Measurements from ENCODE around the gene CCNH.

Gene CCNH

GRCh38 chr5:87368601-87369000, 44.1 kb downstream of the CCNH start:
- Histone ChIP-seq H3K4me3 (ENCODE audit: low read depth, low read length) (no peak overlapping the region), H3K36me3 (peaks cover 24% of the 10 kb centered on the region), H3K9me3 (no peaks in the 10 kb centered on the region), H3K4me1 (no peaks in the 10 kb centered on the region), H3K27me3 (no peaks in the 10 kb centered on the region; the same call in 1 of the 2 replicates)
- no peak for DNase-seq
- TF ChIP-seq, protein P1, sequence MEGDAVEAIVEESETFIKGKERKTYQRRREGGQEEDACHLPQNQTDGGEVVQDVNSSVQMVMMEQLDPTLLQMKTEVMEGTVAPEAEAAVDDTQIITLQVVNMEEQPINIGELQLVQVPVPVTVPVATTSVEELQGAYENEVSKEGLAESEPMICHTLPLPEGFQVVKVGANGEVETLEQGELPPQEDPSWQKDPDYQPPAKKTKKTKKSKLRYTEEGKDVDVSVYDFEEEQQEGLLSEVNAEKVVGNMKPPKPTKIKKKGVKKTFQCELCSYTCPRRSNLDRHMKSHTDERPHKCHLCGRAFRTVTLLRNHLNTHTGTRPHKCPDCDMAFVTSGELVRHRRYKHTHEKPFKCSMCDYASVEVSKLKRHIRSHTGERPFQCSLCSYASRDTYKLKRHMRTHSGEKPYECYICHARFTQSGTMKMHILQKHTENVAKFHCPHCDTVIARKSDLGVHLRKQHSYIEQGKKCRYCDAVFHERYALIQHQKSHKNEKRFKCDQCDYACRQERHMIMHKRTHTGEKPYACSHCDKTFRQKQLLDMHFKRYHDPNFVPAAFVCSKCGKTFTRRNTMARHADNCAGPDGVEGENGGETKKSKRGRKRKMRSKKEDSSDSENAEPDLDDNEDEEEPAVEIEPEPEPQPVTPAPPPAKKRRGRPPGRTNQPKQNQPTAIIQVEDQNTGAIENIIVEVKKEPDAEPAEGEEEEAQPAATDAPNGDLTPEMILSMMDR (IDR thresholded peaks at IDR 0.05; ENCODE audit: low read depth, low read length): no peak

- no peak overlapping the region for H3K4me3 ChIP-seq (ENCODE audit: low read depth, low read length)
- H3K27me3 ChIP-seq: no peaks in the 10 kb centered on the region; the same call in 1 of the 2 replicates
- H3K4me1 ChIP-seq: no peaks in the 10 kb centered on the region
- H3K36me3 ChIP-seq: peaks cover 11% of the 10 kb centered on the region; the same call in 1 of the 2 replicates
- H3K9me3 ChIP-seq: no peaks in the 10 kb centered on the region
- DNase-seq: no peak
- TF ChIP-seq, protein P1 (IDR thresholded peaks at IDR 0.05; ENCODE audit: low read depth, low read length): no peak
Measured at GRCh38 chr5:87367243-87367642, 45.5 kb downstream of the CCNH start.

- no peaks in the 10 kb centered on the region for H3K36me3 ChIP-seq
- TF ChIP-seq, protein P1 (IDR thresholded peaks at IDR 0.05; ENCODE audit: low read depth, low read length): no peak
- no peak for DNase-seq
- no peak overlapping the region for H3K4me3 ChIP-seq (ENCODE audit: low read depth, low read length)
- H3K4me1 ChIP-seq: no peaks in the 10 kb centered on the region
- H3K27me3 ChIP-seq: no peaks in the 10 kb centered on the region
- no peaks in the 10 kb centered on the region for H3K9me3 ChIP-seq
Measured at GRCh38 chr5:87361536-87362213, 51.1 kb downstream of the CCNH start.

DNA sequence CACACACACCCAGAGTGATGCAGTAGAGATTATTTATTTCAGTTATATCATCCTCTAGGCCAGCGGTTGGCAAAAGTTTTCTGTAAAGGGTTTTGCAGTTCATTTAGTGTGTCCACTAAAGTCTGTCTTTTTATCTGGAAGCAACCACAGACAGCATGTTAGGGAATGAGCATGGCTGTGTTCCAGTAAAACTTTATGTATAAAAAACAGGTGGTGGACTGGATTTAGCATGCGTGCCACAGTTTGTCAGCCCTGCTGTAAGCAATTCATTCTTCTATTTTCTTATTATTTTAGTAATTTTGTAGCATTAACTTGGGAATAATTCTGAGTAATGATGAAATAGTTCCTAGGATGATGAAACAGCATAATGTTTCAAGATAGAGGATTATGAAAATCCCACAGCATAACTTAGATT, 51.7 kb downstream of the CCNH start:
- no peaks in the 10 kb centered on the region for H3K36me3 ChIP-seq
- H3K4me1 ChIP-seq: no peaks in the 10 kb centered on the region
- H3K9me3 ChIP-seq: no peaks in the 10 kb centered on the region
- no peaks in the 10 kb centered on the region for H3K27me3 ChIP-seq
- no peak overlapping the region for H3K4me3 ChIP-seq (ENCODE audit: low read depth, low read length)
- no peak for DNase-seq
- TF ChIP-seq, protein P1 (IDR thresholded peaks at IDR 0.05; ENCODE audit: low read depth, low read length): no peak

DNA sequence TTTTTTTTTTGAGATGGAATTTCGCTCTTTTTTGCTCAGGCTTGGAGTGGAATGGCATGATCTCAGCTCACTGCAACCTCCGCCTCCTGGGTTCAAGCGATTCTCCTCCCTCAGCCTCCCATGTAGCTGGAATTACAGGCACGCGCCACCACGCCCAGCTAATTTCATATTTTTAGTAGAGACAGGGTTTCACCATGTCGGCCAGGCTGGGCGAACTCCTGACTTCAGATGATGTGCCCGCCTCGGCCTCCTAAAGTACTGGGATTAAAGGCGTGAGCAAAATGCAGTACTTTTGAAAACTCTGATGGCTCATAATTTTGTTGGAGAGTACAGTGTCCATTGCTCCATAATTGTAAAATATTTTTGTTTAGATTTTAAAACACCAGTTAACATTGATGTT, 52.6 kb downstream of the CCNH start:
- Histone ChIP-seq H3K4me3 (ENCODE audit: low read depth, low read length) (no peak overlapping the region), H3K36me3 (peaks cover 5% of the 10 kb centered on the region; the same call in 1 of the 2 replicates), H3K9me3 (no peaks in the 10 kb centered on the region), H3K27me3 (no peaks in the 10 kb centered on the region), H3K4me1 (no peaks in the 10 kb centered on the region)
- TF ChIP-seq, protein P1 (IDR thresholded peaks at IDR 0.05; ENCODE audit: low read depth, low read length): no peak
- no peak for DNase-seq

GRCh38 chr5:87359106-87359505, 53.6 kb downstream of the CCNH start:
- Histone ChIP-seq H3K9me3 (no peaks in the 10 kb centered on the region), H3K4me3 (ENCODE audit: low read depth, low read length) (no peak overlapping the region), H3K4me1 (no peaks in the 10 kb centered on the region), H3K36me3 (peaks cover 6% of the 10 kb centered on the region; the same call in 1 of the 2 replicates), H3K27me3 (no peaks in the 10 kb centered on the region)
- TF ChIP-seq, protein P1 (IDR thresholded peaks at IDR 0.05; ENCODE audit: low read depth, low read length): no peak
- no peak for DNase-seq
